ENCODE results near the gene RAB9B. TPM values are rescaled to one million over a fixed set of nuclear protein-coding genes. Genes with fewer than 3 reads are reported as not detected.

The RAB9B gene
- total RNA-seq, 1 donor = 0.86 TPM

DNA sequence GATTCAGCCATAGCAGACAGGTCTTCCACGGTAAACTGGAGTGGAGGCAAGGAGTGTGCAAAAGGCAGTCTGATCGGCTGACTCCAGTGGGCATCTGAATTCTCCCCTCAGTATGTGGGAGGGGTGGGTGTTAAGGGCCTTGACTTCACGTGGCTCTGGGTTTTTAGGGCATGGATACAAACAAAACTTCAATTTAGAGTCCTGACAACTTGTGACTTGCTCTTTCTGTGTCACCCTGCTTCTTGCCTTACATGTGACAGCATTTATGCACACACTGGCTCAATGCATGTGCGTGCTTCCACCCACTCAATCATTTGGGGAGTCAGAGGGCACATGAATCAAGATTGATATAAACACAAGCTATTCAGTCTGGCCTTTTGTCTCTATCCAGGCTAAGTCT is 37.9 kb downstream of the RAB9B start:
- H3K4me3 ChIP-seq (ENCODE audit: low read depth, low read length) = no peak overlapping the region
- TF ChIP-seq, protein P1, sequence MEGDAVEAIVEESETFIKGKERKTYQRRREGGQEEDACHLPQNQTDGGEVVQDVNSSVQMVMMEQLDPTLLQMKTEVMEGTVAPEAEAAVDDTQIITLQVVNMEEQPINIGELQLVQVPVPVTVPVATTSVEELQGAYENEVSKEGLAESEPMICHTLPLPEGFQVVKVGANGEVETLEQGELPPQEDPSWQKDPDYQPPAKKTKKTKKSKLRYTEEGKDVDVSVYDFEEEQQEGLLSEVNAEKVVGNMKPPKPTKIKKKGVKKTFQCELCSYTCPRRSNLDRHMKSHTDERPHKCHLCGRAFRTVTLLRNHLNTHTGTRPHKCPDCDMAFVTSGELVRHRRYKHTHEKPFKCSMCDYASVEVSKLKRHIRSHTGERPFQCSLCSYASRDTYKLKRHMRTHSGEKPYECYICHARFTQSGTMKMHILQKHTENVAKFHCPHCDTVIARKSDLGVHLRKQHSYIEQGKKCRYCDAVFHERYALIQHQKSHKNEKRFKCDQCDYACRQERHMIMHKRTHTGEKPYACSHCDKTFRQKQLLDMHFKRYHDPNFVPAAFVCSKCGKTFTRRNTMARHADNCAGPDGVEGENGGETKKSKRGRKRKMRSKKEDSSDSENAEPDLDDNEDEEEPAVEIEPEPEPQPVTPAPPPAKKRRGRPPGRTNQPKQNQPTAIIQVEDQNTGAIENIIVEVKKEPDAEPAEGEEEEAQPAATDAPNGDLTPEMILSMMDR (IDR thresholded peaks at IDR 0.05; ENCODE audit: insufficient read depth, low read depth, low read length) = no peak
- no peak for DNase-seq (ENCODE audit: low read depth)

DNA sequence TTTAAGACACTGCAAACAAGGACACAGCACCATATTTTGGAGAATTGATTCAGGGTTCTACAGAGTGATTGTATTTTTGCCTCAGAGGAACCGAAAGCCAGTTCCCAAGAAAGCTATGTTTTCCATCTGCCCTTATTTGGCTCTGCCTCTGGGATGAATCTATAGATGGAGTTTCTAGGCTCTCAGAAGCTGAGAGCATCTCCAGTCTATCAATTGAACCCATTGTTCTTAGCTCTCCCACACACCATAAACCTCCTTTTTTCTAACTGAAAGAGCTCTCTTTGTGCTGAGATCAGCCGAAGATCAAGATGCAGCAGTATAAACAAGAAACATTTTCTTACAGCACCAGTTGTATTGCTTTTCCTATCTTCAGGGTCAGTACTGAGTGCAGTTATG is 38.5 kb downstream of the RAB9B start:
- no peak overlapping the region for H3K4me3 ChIP-seq (ENCODE audit: low read depth, low read length)
- DNase-seq (ENCODE audit: low read depth) = no peak
- TF ChIP-seq, protein P1 (IDR thresholded peaks at IDR 0.05; ENCODE audit: insufficient read depth, low read depth, low read length) = no peak

DNA sequence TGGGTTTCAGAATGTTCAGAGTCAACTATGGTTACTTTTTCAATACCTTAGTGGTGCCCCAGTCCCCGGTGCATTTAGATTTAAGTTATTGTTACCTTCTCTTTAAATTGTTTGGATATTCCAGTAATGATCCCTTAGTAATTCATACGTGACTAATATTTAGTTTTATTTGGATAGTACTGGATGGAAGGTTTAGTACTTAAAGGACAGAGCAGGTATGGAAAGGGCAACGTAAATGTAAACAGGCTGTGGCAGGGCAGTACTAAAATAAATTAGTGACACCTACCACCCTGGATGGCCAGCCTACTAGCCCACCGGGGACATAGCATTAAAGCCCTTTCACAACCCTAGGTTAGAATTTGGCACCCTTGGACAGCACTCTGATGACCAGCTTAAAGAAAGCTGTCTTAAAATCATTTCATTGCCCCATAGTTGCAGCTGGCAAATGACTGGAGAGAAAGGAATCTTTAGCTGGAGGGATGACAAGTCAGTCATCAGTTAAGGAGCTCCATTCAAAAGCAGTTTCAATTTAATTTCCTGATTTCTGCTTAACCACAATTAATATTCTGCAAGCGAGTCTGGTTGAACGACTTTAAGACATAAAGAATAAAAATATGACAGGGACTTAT is 39.0 kb downstream of the RAB9B start:
- peak; percentile 25 for DNase-seq (ENCODE audit: low read depth)
- no peak overlapping the region for H3K4me3 ChIP-seq (ENCODE audit: low read depth, low read length)
- TF ChIP-seq, protein P1 (IDR thresholded peaks at IDR 0.05; ENCODE audit: insufficient read depth, low read depth, low read length) = no peak

DNA sequence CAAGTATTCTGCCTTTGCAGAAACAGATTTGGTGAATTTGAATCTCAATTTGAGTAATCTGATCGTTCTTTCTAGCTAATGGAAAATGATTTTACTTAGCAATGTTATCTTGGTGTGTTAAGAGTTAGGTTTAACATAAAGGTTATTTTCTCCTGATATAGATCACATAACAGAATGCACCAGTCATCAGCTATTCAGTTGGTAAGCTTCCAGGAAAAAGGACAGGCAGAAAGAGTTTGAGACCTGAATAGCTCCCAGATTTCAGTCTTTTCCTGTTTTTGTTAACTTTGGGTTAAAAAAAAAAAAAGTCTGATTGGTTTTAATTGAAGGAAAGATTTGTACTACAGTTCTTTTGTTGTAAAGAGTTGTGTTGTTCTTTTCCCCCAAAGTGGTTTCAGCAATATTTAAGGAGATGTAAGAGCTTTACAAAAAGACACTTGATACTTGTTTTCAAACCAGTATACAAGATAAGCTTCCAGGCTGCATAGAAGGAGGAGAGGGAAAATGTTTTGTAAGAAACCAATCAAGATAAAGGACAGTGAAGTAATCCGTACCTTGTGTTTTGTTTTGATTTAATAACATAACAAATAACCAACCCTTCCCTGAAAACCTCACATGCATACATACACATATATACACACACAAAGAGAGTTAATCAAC is 40.1 kb downstream of the RAB9B start:
- H3K4me3 ChIP-seq (ENCODE audit: low read depth, low read length) = no peak overlapping the region
- TF ChIP-seq, protein P1 (IDR thresholded peaks at IDR 0.05; ENCODE audit: insufficient read depth, low read depth, low read length) = no peak
- no peak for DNase-seq (ENCODE audit: low read depth)

DNA sequence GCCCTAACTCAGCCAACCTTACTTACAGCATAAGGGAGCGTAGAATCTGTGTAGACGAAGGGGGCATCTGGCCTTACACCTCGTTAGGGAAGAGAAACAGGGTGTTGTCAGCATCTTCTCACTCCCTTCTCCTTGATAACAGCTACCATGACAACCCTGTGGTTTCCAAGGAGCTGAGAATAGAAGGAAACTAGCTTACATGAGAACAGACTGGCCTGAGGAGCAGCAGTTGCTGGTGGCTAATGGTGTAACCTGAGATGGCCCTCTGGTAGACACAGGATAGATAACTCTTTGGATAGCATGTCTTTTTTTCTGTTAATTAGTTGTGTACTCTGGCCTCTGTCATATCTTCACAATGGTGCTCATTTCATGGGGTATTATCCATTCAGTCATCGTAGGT is 40.8 kb downstream of the RAB9B start:
- no peak overlapping the region for H3K4me3 ChIP-seq (ENCODE audit: low read depth, low read length)
- TF ChIP-seq, protein P1 (IDR thresholded peaks at IDR 0.05; ENCODE audit: insufficient read depth, low read depth, low read length) = no peak
- DNase-seq (ENCODE audit: low read depth) = no peak

DNA sequence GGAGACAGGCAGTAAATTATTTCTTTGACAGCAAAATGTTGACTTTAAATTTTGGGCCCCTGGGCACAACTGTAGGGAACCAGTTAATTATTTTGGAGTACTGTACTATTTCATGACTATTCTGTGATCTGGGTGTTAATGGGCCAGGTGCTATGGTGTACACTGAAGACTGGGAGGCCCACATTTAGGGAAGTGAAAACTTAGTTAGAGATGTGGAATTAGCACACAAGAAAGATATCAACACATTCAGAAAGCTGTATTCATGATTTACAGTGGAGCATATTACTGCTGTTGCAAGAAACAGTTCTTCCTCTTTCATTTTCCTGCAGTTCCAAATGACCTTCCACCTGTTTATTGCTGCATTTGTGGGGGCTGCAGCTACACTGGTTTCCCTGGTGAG is 43.1 kb downstream of the RAB9B start:
- no peak overlapping the region for H3K4me3 ChIP-seq (ENCODE audit: low read depth, low read length)
- DNase-seq (ENCODE audit: low read depth) = no peak
- TF ChIP-seq, protein P1 (IDR thresholded peaks at IDR 0.05; ENCODE audit: insufficient read depth, low read depth, low read length) = no peak
